ENCODE measurements around the gene KREMEN1. TPM values are rescaled to one million over a fixed set of nuclear protein-coding genes. Genes with fewer than 3 reads are reported as not detected.

Gene KREMEN1
- total RNA-seq, 1 donor from 2014 or later: 0.53 TPM

Other genes with a start within 250 kb of the KREMEN1 start
- gene ZNRF3, start 189.5 kb upstream of the KREMEN1 start, total RNA-seq: 3.3 and 3.8 TPM in 2 replicates
- gene C22orf31, start 11.2 kb upstream of the KREMEN1 start, total RNA-seq: not detected in 2 replicates
- not detected in 2 replicates for gene EMID1, start 132.9 kb downstream of the KREMEN1 start, total RNA-seq
- gene RHBDD3, start 194.9 kb downstream of the KREMEN1 start, total RNA-seq: 18.9 and 21.6 TPM in 2 replicates
- 220 TPM in 2 replicates for gene EWSR1, start 195.2 kb downstream of the KREMEN1 start, total RNA-seq
- gene GAS2L1, start 233.6 kb downstream of the KREMEN1 start, total RNA-seq: 16.5 and 22.4 TPM in 2 replicates
- gene RASL10A, start 242.7 kb downstream of the KREMEN1 start, total RNA-seq: 0.25 and 0.73 TPM in 2 replicates